HG03039 (cell line): Measurements from ENCODE around the gene IGF2R.
"Not testable (repeated sequence)": the region's sequence is repeated elsewhere in the genome, so short reads cannot be mapped to it uniquely, and the experiment has no call there.

Source experiments
- ATAC-seq: cut with Tn5 transposase; IDR thresholded peaks from one replicate; pipeline ENCODE4 v1.9.1; 2021; ENCODE audit warnings: mild to moderate bottlenecking, moderate library complexity; ENCODE audit not compliant: unreplicated experiment

IGF2R gene

DNA sequence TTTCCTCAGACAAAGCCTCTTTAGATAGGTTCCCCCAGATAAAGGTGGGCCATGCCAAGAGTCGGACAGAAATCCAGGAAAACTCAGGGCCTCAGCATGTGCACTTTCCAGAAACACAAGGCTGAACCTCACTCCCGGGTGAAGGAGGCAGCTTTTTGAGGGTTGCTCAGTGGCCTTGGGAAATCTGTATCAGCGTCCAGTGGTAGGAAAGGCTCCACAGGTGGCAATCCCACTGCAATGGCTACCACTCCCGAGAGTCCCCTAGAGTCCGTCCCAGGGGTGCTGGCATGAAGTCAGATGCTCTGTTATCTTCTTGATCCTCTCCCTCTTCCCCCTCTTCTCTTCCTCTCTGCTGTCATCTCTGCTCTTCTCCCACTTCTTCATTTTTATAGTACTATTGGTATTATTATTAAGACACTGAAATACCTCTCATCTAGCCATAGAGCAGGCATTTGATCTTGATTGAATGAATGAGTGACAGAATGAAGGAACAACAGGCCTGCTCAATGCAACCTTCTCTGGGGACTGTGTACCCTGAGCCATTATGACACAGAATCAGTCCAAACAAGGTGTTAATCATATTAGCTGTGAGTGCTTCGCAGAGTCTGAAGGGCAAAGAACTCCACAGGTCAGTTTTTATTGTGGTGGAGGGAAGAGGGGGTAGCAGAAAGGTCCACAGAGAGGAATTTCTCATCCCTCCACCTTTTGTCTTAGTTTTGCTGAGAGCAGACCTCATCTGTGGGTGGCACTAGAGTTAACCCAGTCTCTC, 166.1 kb downstream of the IGF2R start:
- no peak for ATAC-seq

DNA sequence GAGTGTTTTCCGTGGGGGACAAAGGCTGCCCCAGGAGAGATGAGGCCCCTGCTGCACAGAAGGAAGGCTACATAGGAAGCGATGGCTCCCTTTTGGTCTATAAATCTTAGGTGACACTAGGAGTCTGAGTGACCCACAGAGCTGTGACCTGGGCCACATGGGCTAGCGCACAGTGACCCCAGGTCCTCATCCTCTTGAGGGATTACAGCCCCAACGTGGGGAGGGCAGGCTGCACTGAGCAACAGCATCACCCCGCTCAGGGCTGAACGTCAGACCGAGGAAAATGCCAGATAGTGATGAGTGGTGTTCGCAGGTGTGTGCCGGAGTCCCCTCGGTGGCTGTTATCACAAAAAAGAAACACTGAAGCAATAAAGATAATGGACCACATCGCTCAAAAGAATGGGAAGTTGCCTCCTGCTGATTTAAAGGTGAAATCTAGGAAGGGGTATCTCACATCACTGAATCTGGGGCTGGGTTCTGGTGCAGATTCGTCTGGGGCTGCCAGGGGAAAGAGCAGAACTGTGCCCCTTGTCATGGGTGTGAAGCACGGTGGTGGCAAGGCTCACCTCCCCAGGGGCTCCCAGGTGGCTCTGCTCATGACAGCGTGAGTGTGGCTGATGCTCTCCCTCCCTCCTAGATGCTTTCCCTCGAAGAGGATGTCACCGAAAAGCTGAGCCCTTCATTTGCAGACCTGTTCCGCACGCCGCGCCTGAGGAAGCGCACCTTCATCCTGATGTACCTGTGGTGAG, 167.2 kb downstream of the IGF2R start:
- no peak for ATAC-seq

DNA sequence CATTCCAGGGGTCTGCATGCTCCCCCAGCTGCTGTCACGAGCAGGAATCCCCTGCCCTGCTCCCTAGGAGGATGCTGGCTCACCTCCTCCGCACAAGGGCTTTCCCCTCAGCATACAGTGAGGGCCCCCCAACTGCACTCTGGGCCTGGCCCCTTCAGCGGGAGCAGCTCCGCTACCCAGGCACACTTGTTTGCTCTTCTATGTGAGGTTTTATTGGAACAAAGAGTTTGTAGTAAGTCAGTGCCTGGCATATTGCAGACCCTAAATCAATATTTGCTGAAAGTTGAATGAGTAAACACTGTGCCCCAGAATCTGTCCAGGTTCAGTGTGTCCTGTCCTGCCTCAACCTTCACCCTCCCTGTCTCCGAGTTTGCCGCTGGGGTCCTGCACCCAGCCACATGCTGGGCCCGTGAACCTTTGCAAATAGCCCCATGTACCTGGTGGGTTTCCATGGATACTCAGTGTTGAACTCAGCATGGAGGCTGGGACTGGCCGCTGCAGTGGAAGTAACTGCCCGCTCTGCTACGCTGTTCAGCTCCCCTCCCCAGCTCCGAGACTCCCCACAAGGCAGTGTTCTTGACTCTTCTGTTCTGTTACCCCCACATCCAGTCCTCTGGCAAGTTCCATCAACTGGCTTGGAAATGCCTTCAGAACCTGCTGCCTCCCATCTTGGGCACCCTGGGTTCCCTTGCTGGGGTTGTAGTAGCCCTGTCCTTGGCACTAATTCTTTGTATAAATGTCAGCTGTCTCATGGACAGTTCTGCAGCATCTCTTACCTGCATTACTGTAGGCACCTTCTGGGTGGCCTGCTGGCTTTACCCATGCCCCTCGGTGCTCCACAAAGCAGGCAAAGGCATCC, 168.5 kb downstream of the IGF2R start:
- no peak for ATAC-seq

DNA sequence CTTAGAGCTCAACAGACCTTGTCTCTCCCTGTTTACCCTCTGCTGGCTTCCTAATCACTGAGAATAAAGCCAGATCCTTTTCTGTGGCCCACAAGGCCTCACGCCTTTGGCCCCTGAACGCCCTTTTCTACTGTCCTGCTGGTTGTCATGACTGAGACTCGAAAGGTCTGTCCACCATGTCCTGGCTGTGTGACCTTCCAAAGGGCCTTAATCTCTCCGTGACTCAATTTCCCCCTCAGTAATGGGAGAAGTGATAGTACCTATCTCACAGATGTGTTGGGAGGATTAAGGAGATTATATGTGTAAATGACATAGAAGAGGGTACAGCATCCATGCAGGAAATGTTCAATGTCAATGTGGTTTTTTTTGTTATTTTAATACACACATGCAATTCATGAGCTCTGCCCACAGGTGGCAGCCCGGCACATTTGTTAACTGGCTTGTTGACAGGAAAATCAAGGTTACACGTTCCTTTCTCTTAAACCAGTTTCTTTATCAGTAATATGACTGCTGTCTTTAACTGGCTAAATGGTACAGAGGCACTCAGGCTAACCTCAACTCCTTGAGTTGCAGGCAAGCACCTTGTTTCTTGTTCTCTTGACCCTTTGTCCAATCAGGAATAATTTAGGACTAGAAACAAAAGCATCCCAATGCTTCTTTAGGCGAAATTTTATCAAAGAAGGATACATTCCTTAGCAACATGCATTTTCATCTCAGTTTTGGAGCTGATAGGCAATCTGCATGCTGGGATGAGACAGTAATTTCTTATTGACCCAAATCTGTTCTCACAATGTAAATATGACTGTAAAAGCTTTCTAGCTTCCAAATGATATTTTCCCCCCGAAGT, 169.3 kb downstream of the IGF2R start:
- ATAC-seq = no peak

DNA sequence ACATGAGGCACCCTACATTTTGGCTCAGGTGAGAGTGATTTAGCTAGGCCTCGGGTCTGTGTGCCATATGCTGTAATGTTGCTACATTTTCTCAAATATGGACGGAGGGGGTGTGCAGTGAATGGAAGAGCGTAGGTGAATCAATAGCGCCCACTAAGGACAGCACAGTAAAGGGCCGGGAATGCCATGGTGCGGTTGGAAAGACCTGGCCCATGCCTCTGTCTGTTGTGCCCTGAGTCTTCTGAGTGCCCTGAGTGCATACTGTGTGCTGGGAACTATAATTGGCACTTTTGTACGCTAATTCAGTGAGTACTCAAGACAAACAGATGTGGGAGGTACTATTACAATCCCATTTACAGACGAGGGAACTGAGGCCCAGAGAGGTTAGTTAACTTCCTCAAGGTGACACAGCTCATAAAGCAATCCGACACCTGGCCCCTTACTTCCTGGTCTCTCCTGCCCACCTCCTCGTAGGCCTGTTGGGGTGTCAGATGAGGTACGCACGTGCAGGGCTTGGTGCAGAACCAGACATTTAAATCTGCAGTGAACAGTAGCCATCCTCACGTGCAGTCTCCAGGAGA, 170.0 kb downstream of the IGF2R start:
- no peak for ATAC-seq

DNA sequence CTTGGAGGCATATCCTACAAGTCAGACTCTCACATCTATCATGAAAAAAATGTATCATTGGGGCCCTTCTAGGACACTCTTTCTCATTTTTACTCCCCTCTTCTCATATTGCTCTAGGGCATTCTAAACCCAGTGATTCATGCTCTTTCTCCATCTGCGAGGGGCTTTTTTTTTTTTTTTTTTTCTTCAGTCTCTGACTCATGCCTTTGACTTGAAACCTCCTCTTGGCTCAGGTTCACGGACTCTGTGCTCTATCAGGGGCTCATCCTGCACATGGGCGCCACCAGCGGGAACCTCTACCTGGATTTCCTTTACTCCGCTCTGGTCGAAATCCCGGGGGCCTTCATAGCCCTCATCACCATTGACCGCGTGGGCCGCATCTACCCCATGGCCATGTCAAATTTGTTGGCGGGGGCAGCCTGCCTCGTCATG, 170.6 kb downstream of the IGF2R start:
- no peak for ATAC-seq

DNA sequence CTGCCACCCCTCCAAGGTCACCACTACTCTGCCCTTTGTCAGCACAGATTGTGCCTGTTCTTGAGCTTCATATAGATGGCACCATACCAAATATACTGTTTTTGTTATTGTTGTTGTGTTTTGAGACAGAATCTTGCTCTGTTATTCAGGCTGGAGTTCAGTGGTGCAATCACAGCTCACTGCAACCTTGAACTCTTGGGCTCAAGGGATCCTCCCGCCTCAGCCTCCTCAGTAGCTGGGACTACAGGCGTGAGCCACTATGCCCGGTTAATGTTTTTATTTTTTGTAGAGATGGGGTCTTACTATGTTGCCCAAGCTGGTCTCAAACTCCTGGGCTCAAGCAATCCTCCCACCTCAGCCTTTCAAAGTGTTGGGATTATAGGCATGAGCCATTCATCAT, 171.6 kb downstream of the IGF2R start:
- ATAC-seq = not testable (repeated sequence)

DNA sequence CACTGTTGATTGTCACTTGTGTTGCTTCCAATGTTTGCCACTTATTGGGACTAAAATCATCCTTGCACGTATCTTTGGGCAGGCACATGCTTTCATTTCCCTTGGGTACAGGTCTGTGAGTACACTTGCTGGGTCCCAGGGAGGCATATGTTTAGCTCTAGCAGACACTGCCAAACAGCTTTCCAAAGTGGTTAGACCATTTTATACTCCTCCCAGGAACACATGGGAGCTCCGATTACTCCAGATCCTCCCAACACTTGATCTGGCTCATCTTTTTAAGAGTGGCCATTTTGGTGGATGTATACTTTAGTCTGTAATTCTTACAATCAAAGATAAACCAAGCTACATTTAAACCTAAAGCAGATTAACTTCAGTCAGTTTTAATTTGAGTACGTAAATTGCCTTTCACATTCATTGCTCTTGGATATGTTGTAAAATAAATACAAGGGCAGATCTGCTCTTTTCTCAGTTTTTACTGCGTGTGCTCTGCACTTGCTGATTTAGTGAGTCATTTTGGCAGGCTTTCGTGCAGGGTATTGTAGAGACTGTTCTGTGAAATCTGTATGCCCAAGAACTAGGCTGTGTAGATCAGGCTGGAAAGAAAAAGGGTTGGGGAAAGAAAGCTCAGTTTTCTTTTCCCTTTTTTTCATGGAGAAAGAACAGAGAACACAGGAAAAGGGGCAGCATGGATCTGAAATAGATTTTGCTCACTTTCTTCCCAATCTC, 172.3 kb downstream of the IGF2R start:
- no peak for ATAC-seq

DNA sequence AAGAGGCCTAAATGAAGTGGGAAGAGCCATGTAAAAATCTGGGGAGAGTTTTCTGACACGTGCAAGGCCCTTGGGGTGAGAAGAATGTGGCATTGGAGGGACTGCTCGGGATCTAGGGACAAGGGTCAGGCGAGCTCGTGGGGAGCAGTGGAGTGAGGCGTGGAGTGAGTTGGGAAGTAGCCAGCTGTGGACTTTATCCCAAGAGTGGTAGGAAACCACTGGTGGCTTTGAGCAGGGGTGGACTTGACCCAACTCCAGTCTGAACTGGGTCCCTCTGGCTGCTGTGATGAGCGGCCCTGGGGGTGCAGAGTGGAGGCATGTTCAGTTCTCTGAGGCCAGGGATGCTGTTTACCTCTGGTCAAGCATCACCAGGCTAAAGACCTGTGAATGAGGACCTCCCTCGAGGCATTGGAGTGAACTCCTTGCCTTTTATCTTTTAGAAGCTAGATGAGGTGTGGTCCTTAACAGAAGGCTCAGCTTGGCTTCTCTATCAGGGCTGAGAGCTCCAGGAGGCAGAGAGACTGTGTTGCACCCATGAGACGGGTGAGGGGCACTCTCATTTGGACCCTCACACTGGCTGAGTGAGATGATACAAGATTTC, 173.3 kb downstream of the IGF2R start:
- ATAC-seq = no peak

DNA sequence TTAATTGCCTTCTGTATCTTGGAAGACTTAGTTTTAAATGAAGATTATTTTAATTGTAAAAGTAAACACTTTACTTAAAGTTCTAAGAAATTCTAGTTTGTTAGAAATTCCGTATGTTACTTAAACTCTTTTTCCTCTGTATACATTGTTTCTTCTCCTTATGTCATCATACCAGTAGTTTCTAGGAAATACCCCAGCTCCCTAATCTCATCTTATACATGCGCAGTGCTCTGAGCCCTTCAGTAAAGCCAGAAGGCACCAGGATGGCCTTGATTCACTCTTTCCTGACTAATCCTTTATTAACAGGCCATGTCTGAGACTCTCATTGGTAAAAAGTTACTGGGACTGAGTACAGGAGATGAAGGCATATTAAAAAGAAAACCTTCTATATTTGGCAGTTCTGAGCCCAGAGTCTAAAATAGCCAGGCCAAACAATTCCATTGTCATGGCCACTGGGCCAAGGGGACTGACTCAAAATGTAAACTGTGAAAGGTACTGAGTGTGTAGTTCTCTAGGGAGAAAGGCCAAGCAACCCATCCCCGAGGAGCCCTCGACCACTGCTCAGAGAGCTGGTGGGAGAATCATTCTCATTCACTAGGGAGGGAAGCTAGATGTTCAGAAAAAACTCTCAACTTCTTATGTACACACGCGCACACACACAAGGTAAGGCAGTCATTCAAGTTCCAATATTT, 177.7 kb downstream of the IGF2R start:
- ATAC-seq = no peak

DNA sequence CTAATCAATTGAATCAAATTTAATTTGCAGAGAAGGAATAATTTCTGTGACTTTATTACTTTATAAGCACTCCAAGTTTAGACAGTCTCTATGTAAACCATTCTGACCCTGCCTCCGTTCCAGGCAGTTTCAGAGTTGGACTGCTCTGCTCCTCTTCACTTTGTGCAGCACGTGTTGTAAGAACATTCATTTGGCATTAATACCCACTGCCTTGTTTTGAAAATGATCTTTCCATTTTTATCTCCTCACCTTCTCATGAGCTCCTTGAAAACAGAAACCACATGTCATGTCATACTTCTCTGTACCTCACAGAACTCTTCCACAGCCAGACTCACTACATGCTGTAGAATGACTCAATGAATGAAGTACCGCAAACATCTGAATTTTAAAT, 178.3 kb downstream of the IGF2R start:
- ATAC-seq = no peak

DNA sequence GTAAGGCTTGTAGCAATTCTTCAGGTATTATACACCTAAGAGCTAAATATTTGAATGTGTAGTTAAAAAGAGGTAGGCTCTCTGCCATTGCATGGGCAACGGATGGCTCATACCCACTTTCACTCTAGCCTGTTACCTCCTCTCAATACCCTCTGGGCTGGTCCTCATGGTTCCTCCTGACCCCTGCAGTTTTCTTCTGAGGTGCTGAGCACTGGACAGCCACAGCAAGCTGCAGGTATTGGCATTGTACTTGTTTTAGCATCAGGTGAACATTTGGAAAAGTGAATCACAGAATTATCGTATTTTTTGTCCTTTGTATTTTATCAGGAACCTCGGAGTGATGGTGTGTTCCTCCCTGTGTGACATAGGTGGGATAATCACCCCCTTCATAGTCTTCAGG, 185.6 kb downstream of the IGF2R start:
- no peak for ATAC-seq

DNA sequence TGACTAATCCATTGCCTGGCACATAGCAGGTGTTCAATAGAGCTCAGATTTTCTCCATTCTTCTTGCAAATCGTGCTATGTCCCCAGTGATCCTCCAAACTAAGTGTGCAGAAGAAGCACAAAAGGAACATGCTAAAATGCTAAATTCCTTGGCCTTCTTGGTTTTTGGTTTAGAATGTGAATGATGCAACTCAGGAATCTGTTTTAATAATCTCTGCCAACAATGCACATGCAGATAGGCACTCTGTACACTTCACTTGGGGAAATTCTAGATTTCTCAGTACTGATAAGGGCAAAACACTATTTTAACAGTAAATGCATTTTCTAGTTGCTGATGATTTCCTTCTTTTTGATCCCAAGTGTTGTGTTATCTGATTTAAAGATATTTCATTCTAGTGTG, 188.0 kb downstream of the IGF2R start:
- no peak for ATAC-seq

DNA sequence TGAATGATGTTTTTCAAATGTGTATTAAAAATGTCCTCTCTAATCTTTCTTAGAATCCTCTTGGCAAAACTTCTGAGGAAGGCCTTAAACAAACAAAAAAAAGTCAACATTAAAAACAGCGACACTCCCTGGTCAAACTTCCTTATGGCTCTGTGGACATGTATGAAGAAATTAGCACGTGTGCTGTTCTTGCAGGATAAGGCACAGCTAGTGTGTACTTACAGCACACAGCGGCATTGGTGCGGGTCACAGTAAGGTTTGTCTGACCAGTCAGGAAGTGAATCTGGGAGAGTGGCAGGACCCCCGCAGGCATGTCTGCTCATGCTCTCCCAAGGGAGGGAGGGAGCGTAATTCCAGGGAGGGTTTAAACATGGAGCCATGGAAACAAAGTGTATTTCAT, 191.6 kb downstream of the IGF2R start:
- ATAC-seq = no peak
